Right ventricle myocardium superior (tissue), 1 donor: ENCODE measurements around the gene NUMB. TPM values are rescaled to one million over a fixed set of nuclear protein-coding genes. Genes with fewer than 3 reads are reported as not detected.
"Not testable (repeated sequence)": the region's sequence is repeated elsewhere in the genome, so short reads cannot be mapped to it uniquely, and the experiment has no call there.

Source experiments
- ATAC-seq: fragments of 200-7000 bp; cut with Tn5 transposase; one replicate; pipeline ENCODE4 v1.9.1; 2020; ENCODE audit warnings: mild to moderate bottlenecking; ENCODE audit not compliant: poor library complexity
- DNase-seq: peaks from one replicate; pipeline ENCODE4 v3.0.0-alpha.2; 2020
- intact Hi-C: fragments of 100-400 bp; cut with DNase I; formaldehyde crosslinking; loops from one replicate; pipeline ENCODE4 v1.11.2; 2022
- total RNA-seq: library from RNA; stranded (reverse); fragmentation: NEBNext Ultra II Directional; extraction: Animal tissue kit (Norgen Biotek cat#: 25700); gene quantifications from one replicate; pipeline ENCODE4 v1.2.1, GENCODE V29; 2021
- donor health status: DM: no; HTN: yes; CAD: no; lungs with severe emphysema.

Gene NUMB
- total RNA-seq, 1 donor from 2014 or later, result 37.2 TPM

- DNase-seq (no peak), ATAC-seq (no peak)
- intact Hi-C loops, result no loop called here
Observed at GRCh38 chr14:73324533-73324932, 133.8 kb downstream of the NUMB start.

- intact Hi-C loops, result no loop called here
- no peak for ATAC-seq
- no peak for DNase-seq
Observed at GRCh38 chr14:73323896-73324399, 134.4 kb downstream of the NUMB start.

- no peak for ATAC-seq
- DNase-seq, result no peak
- intact Hi-C loops, result no loop called here
Observed at GRCh38 chr14:73313151-73313550, 145.2 kb downstream of the NUMB start.

- ATAC-seq, result no peak
- intact Hi-C loops, result no loop called here
- DNase-seq, result no peak
Observed at GRCh38 chr14:73312687-73313086, 145.7 kb downstream of the NUMB start.

GRCh38 chr14:73311708-73312030 is 146.7 kb downstream of the NUMB start:
- ATAC-seq, result no peak
- DNase-seq, result no peak
- intact Hi-C loops, result no loop called here

- intact Hi-C loops, DNase-seq, ATAC-seq: not testable (repeated sequence)
Observed at GRCh38 chr14:73309207-73309606, 149.1 kb downstream of the NUMB start.

- ATAC-seq (no peak), DNase-seq (no peak)
- intact Hi-C loops, result no loop called here
Observed at GRCh38 chr14:73307261-73307660, 151.1 kb downstream of the NUMB start.

GRCh38 chr14:73305499-73305898 is 152.8 kb downstream of the NUMB start:
- no peak for ATAC-seq
- intact Hi-C loops, result no loop called here
- no peak for DNase-seq

GRCh38 chr14:73295198-73295796 is 163.0 kb downstream of the NUMB start:
- ATAC-seq, result no peak

GRCh38 chr14:73293782-73294781 is 164.3 kb downstream of the NUMB start:
- no peak for ATAC-seq
- intact Hi-C loops, result no loop called here
- no peak for DNase-seq

More at GRCh38 chr14:73295198-73295796, 163.0 kb downstream of the NUMB start:
- DNase-seq, result no peak
- intact Hi-C loops, result loop anchor here (5.0 kb wide), 1 partner anchor 177 kb away; no protein-coding TSS in a partner anchor

GRCh38 chr14:73290279-73290678 is 168.1 kb downstream of the NUMB start:
- intact Hi-C loops, result no loop called here
- DNase-seq (no peak), ATAC-seq (no peak)

- DNase-seq (no peak), ATAC-seq (no peak)
- intact Hi-C loops, result no loop called here
Observed at GRCh38 chr14:73289729-73290128, 168.6 kb downstream of the NUMB start.

GRCh38 chr14:73289308-73289707 is 169.0 kb downstream of the NUMB start:
- DNase-seq (no peak), ATAC-seq (no peak)
- intact Hi-C loops, result no loop called here

GRCh38 chr14:73287071-73287470 is 171.3 kb downstream of the NUMB start:
- no peak for DNase-seq
- intact Hi-C loops, result no loop called here
- ATAC-seq, result no peak

- DNase-seq (no peak), ATAC-seq (no peak)
- intact Hi-C loops, result no loop called here
Observed at GRCh38 chr14:73286598-73286997, 171.7 kb downstream of the NUMB start.

- intact Hi-C loops, result no loop called here
- no peak for DNase-seq
- ATAC-seq, result no peak
Observed at GRCh38 chr14:73285979-73286378, 172.4 kb downstream of the NUMB start.

GRCh38 chr14:73283608-73284379 is 174.6 kb downstream of the NUMB start:
- ATAC-seq, result no peak
- intact Hi-C loops, result no loop called here

GRCh38 chr14:73280903-73281302 is 177.4 kb downstream of the NUMB start:
- DNase-seq, result no peak
- ATAC-seq, result no peak
- intact Hi-C loops, result no loop called here

More at GRCh38 chr14:73283608-73284379, 174.6 kb downstream of the NUMB start:
- no peak for DNase-seq

GRCh38 chr14:73277376-73277775 is 181.0 kb downstream of the NUMB start:
- no peak for DNase-seq
- intact Hi-C loops, result no loop called here
- ATAC-seq, result no peak
